ENCODE data around the gene PPM1F. TPM values are rescaled to one million over a fixed set of nuclear protein-coding genes. Genes with fewer than 3 reads are reported as not detected.
"Not testable (repeated sequence)": the region's sequence is repeated elsewhere in the genome, so short reads cannot be mapped to it uniquely, and the experiment has no call there.

Gene PPM1F
- total RNA-seq, 1 donor from 2014 or later = 51.0 TPM

DNA sequence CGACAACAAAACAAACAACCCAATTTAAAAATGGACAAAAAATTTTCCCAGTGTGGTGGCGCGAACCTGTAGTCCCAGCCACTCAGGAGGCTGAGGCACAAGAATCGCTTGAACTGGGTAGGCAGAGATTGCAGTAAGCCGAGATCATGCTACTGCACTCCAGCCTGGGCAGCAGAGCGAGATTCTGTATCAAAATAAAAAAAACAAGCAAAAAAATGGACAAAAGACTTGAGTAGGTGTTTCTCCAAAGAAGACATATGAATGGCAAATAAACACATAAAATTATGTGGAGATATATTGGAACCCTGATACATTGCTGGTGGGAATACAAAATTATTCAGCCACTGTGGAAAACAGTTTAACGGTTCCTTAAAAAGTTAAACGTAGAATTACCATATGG lies 57.8 kb downstream of the PPM1F start:
- TF ChIP-seq, protein P1, sequence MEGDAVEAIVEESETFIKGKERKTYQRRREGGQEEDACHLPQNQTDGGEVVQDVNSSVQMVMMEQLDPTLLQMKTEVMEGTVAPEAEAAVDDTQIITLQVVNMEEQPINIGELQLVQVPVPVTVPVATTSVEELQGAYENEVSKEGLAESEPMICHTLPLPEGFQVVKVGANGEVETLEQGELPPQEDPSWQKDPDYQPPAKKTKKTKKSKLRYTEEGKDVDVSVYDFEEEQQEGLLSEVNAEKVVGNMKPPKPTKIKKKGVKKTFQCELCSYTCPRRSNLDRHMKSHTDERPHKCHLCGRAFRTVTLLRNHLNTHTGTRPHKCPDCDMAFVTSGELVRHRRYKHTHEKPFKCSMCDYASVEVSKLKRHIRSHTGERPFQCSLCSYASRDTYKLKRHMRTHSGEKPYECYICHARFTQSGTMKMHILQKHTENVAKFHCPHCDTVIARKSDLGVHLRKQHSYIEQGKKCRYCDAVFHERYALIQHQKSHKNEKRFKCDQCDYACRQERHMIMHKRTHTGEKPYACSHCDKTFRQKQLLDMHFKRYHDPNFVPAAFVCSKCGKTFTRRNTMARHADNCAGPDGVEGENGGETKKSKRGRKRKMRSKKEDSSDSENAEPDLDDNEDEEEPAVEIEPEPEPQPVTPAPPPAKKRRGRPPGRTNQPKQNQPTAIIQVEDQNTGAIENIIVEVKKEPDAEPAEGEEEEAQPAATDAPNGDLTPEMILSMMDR (IDR thresholded peaks at IDR 0.05) = no peak
- no peak for ATAC-seq
- Histone ChIP-seq H3K27me3 (ENCODE audit: low read depth) (no peaks in the 10 kb centered on the region), H3K27ac (no peak overlapping the region), H3K4me3 (no peak overlapping the region), H3K4me1 (no peaks in the 10 kb centered on the region), H3K9me3 (no peaks in the 10 kb centered on the region), H3K36me3 (no peaks in the 10 kb centered on the region)
- DNase-seq = no peak
- intact Hi-C loops (cut with DNase I) = no loop called here

DNA sequence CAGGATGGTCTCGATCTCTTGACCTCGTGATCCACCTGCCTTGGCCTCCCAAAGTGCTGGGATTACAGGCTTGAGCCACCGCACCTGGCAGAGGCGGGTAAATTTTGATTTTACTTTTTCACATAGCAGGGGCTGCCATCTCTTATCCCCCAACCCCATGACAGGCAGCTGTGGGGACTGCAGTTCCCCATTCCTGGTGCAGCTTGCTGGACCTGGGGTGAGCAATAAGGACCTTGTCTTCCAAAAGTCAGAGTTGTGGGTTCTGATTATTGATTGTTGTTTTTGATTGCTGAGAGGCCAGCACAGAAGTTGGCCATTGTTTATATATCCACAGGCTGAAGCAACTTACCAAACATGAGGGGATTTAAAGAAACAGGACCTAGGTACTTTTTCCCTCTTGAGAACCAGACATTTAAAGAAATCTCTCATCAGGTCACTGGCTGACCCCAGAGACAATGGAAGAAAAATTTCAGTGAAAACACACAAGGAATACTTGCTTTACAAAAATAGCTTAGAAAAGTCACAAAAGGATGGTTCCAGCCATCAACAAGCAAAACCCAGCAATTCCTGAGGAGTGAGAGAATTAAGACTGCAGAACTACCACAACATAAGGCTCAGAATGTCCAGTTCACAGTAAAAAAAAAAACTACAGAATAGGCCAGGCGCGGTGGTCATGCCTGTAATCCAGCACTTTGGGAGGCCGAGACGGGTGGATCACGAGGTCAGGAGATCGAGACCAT lies 63.2 kb downstream of the PPM1F start:
- TF ChIP-seq, protein P1 (IDR thresholded peaks at IDR 0.05) = no peak

DNA sequence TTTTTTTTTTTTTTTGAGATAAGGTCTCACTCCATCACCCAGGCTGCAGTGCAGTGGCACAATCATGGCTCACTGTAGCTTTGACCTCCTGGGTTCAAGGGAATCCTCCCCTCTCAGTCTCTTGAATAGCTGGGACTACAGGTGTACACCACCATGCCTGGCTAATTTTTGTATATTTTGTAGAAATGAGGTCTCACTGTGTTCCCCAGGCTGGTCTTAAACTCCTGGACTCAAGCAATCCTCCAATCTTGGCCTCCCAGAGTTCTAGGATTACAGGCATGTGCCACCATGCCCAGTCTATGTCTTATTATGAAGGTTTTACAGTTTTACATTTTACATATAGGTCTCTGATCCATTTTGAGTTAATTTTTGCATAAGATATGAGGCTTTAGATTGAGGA lies 64.8 kb downstream of the PPM1F start:
- H3K36me3 ChIP-seq = no peaks in the 10 kb centered on the region
- intact Hi-C loops (cut with DNase I) = no loop called here
- TF ChIP-seq, protein P1 (IDR thresholded peaks at IDR 0.05) = no peak
- ATAC-seq (no peak), DNase-seq (no peak)
- H3K27me3 ChIP-seq (ENCODE audit: low read depth) = no peaks in the 10 kb centered on the region
- H3K27ac ChIP-seq = no peak overlapping the region
- no peak overlapping the region for H3K4me3 ChIP-seq
- H3K9me3 ChIP-seq = no peaks in the 10 kb centered on the region
- no peaks in the 10 kb centered on the region for H3K4me1 ChIP-seq

More for the DNA sequence above, 63.2 kb downstream of the PPM1F start:
- no peak for ATAC-seq
- no peaks in the 10 kb centered on the region for H3K9me3 ChIP-seq
- no peaks in the 10 kb centered on the region for H3K36me3 ChIP-seq
- no peaks in the 10 kb centered on the region for H3K4me1 ChIP-seq
- intact Hi-C loops (cut with DNase I) = no loop called here
- no peak overlapping the region for H3K4me3 ChIP-seq
- no peaks in the 10 kb centered on the region for H3K27me3 ChIP-seq (ENCODE audit: low read depth)
- no peak for DNase-seq
- no peak overlapping the region for H3K27ac ChIP-seq

DNA sequence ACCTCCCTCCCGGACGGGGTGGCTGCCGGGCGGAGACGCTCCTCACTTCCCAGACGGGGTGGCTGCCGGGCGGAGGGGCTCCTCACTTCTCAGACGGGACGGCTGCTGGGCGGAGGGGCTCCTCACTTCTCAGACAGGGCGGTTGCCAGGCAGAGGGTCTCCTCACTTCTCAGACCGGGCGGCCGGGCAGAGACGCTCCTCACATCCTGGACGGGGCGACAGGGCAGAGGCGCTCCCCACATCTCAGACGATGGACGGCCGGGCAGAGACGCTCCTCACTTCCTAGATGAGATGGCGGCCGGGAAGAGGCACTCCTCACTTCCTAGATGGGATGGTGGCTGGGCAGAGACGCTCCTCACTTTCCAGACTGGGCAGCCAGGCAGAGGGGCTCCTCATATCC lies 68.7 kb downstream of the PPM1F start:
- H3K9me3 ChIP-seq; intact Hi-C loops (cut with DNase I); H3K4me3 ChIP-seq; ATAC-seq; H3K36me3 ChIP-seq; H3K27ac ChIP-seq; H3K27me3 ChIP-seq (ENCODE audit: low read depth); H3K4me1 ChIP-seq; DNase-seq: not testable (repeated sequence)

DNA sequence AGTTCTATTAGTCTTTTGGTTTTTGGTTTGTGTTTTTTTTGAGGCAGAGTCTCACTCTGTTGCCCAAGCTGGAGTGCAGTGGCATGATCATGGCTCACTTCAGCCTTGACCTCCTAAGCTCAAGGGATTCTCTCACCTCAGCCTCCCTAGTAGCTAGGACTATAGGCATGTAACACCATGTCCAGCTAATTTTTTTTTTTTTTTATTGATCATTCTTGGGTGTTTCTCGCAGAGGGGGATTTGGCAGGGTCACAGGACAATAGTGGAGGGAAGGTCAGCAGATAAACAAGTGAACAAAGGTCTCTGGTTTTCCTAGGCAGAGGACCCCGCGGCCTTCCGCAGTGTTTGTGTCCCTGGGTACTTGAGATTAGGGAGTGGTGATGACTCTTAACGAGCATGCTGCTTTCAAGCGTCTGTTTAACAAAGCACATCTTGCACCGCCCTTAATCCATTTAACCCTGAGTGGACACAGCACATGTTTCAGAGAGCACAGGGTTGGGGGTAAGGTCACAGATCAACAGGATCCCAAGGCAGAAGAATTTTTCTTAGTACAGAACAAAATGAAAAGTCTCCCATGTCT lies 69.8 kb downstream of the PPM1F start:
- ATAC-seq = peak in 1 of 2 donors; percentile 51
- DNase-seq; intact Hi-C loops (cut with DNase I); H3K4me1 ChIP-seq; H3K27me3 ChIP-seq (ENCODE audit: low read depth); H3K36me3 ChIP-seq; H3K4me3 ChIP-seq; H3K9me3 ChIP-seq; H3K27ac ChIP-seq: not testable (repeated sequence)

DNA sequence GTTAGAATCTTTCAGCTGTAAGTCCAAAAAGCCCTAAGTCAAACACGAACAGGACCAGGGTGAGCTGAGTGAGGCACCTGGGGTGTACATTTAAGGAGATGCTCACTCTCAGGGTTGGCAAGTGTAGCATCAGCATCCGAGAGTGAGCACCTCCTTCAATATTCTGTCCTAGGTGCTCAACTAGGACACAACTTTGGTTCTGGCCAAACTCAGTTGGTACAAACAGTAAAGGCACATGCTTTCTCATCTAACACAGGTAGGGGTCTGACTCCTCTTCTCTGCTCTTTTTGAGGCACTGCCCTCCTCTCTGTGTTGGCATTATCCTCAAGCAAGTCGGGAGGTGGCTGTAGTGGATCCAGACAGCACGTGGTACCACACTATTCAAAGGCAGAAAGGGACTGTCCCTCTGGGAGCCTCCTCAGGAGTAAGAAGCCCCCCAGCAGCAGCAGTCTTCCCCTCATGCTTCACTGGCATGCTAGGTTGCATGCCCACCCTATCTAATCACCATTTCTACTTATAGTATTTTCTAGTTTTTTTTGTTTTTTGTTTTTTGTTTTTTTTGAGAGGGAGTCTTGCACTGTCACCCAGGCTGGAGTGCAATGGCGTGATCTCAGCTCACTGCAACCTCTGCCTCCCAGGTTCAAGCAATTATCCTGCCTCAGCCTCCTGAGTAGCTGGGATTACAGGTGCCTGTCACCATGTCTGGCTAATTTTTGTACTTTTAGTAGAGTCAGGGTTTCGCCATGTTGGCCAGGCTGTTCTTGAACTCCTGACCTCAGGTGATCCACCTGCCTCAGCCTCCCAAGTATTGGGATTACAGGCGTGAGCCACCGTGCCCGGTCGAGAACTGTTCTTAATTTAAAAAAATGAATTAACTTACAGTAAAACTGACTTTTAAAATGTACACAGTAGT lies 70.6 kb downstream of the PPM1F start:
- ATAC-seq = no peak
- no peaks in the 10 kb centered on the region for H3K9me3 ChIP-seq

More for the DNA sequence above, 70.6 kb downstream of the PPM1F start:
- no peaks in the 10 kb centered on the region for H3K36me3 ChIP-seq
- intact Hi-C loops (cut with DNase I) = no loop called here
- H3K27me3 ChIP-seq (ENCODE audit: low read depth) = no peaks in the 10 kb centered on the region
- DNase-seq = no peak
- no peak overlapping the region for H3K27ac ChIP-seq
- H3K4me3 ChIP-seq = no peak overlapping the region
- H3K4me1 ChIP-seq = no peaks in the 10 kb centered on the region
- TF ChIP-seq, protein P1 (IDR thresholded peaks at IDR 0.05) = no peak

Measured in lower lobe of right lung (tissue), 2 donors.